Ishikawa (cell line): ENCODE data around the gene C2CD2.

Experiments used
- CREB1 ChIP-seq: IDR thresholded peaks from 2 replicates; pipeline ENCODE4 v1.6.1; 2012; ENCODE audit warnings: low read depth
- EGR1 ChIP-seq: IDR thresholded peaks from 2 replicates; pipeline ENCODE4 v1.6.1; 2012
- EP300 ChIP-seq: IDR thresholded peaks from 2 replicates; pipeline ENCODE4 v1.6.1; 2012; ENCODE audit warnings: borderline replicate concordance
- NFIC ChIP-seq: IDR thresholded peaks from 2 replicates; pipeline ENCODE4 v1.6.1; 2012
- RAD21 ChIP-seq: IDR thresholded peaks from 2 replicates; pipeline ENCODE4 v1.6.1; 2012; ENCODE audit warnings: low read depth
- TAF1 ChIP-seq: IDR thresholded peaks from 2 replicates; pipeline ENCODE4 v1.6.1; 2012; ENCODE audit warnings: low read depth, mild to moderate bottlenecking
- TEAD4 ChIP-seq: IDR thresholded peaks from 2 replicates; pipeline ENCODE4 v1.6.1; 2012
- YY1 ChIP-seq: IDR thresholded peaks from 2 replicates; pipeline ENCODE4 v1.6.1; 2012; ENCODE audit warnings: low read depth
- TF ChIP-seq, protein P1 (sequence below): IDR thresholded peaks from 2 replicates; pipeline ENCODE4 v1.6.1; 2012; ENCODE audit warnings: low read depth, mild to moderate bottlenecking
- TF ChIP-seq, protein P2 (sequence below): IDR thresholded peaks from 2 replicates; pipeline ENCODE4 v1.6.1; 2012
- TF ChIP-seq, protein P3 (sequence below): IDR thresholded peaks from 2 replicates; pipeline ENCODE4 v1.6.1; 2012

DNA sequence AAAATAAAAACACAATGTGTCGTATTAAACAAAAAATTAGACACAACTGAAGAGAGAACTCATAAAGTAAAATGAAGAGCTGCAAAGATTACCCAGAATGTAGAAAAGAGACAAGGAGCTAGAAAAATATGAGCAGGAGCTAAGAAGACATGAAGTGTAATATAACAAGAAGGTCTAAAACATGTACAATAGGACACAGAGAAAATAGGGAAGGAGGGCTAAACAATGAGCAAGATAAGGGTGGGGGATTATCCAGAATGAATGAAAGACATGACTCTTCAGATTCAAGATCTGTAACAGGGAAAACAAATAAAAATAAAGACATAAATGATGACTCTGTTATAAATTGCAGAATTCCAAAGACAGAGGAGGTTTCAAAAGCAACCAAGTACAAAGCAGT lies 112.9 kb downstream of the C2CD2 start:
- TF ChIP-seq, protein P1, sequence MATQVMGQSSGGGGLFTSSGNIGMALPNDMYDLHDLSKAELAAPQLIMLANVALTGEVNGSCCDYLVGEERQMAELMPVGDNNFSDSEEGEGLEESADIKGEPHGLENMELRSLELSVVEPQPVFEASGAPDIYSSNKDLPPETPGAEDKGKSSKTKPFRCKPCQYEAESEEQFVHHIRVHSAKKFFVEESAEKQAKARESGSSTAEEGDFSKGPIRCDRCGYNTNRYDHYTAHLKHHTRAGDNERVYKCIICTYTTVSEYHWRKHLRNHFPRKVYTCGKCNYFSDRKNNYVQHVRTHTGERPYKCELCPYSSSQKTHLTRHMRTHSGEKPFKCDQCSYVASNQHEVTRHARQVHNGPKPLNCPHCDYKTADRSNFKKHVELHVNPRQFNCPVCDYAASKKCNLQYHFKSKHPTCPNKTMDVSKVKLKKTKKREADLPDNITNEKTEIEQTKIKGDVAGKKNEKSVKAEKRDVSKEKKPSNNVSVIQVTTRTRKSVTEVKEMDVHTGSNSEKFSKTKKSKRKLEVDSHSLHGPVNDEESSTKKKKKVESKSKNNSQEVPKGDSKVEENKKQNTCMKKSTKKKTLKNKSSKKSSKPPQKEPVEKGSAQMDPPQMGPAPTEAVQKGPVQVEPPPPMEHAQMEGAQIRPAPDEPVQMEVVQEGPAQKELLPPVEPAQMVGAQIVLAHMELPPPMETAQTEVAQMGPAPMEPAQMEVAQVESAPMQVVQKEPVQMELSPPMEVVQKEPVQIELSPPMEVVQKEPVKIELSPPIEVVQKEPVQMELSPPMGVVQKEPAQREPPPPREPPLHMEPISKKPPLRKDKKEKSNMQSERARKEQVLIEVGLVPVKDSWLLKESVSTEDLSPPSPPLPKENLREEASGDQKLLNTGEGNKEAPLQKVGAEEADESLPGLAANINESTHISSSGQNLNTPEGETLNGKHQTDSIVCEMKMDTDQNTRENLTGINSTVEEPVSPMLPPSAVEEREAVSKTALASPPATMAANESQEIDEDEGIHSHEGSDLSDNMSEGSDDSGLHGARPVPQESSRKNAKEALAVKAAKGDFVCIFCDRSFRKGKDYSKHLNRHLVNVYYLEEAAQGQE: no peak
- TF ChIP-seq EP300 (no peak), TAF1 (no peak), YY1 (no peak), RAD21 (no peak), EGR1 (no peak), TEAD4 (no peak), NFIC (no peak), CREB1 (no peak)
- TF ChIP-seq, protein P2, sequence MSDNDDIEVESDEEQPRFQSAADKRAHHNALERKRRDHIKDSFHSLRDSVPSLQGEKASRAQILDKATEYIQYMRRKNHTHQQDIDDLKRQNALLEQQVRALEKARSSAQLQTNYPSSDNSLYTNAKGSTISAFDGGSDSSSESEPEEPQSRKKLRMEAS: no peak
- TF ChIP-seq, protein P3, sequence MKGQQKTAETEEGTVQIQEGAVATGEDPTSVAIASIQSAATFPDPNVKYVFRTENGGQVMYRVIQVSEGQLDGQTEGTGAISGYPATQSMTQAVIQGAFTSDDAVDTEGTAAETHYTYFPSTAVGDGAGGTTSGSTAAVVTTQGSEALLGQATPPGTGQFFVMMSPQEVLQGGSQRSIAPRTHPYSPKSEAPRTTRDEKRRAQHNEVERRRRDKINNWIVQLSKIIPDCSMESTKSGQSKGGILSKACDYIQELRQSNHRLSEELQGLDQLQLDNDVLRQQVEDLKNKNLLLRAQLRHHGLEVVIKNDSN: no peak
